SK-N-SH (cell line): Measurements from ENCODE around the gene IL12RB1. TPM values are rescaled to one million over a fixed set of nuclear protein-coding genes. Genes with fewer than 3 reads are reported as not detected.

Experiments
- CTCF ChIA-PET: fragments of 300-600, 350-600 bp; formaldehyde crosslinking; extraction: SDS; loops from one replicate; lab custom pipeline; 2021; lab: Yijun Ruan, JAX
- POLR2A ChIA-PET: fragments of 350-600 bp; sonication (Branson Sonifier 250); formaldehyde crosslinking; extraction: SDS; loops from one replicate; lab custom pipeline; 2020; ENCODE audit warnings: antibody characterized with exemption, inconsistent platforms; lab: Yijun Ruan, JAX
- DNase-seq: peaks from one replicate; pipeline ENCODE4 v3.0.0; 2012
- H2AFZ ChIP-seq: fragments of 200-600 bp; sonication (generic); 2 replicates; pipeline ENCODE4 v1.8.1; 2016; ENCODE audit warnings: antibody characterized with exemption, mild to moderate bottlenecking, low read depth
- H3F3A ChIP-seq: fragments of 200-600 bp; sonication (generic); replicated peaks from 2 replicates; pipeline ENCODE3; 2016; ENCODE audit warnings: antibody characterized with exemption, mild to moderate bottlenecking; ENCODE audit not compliant: insufficient read depth
- H3K27ac ChIP-seq, 2 experiments: fragments of 200-500 bp in 1 of 2; fragments of 200-600 bp in 1 of 2; sonication (Bioruptor generic) in 1 of 2; sonication (generic), shearing (Covaris generic) in 1 of 2; 2 replicates each; pipeline versions ENCODE4 v1.5.1 to v1.6.1; 2014 to 2016; ENCODE audit warnings: low read depth in 2 of 2, inconsistent platforms in 1 of 2, low read length in 1 of 2, mild to moderate bottlenecking in 1 of 2, mixed read lengths in 1 of 2
- H3K27me3 ChIP-seq: fragments of 200-600 bp; sonication (generic), shearing (Covaris generic); 2 replicates; pipeline ENCODE4 v1.6.1; 2016; ENCODE audit warnings: mixed run types; ENCODE audit not compliant: insufficient read depth
- H3K36me3 ChIP-seq, 2 experiments: fragments of 200-500 bp in 1 of 2; fragments of 200-600 bp in 1 of 2; sonication (Bioruptor generic) in 1 of 2; sonication (generic) in 1 of 2; replicated peaks in 1 of 2; 2 replicates each; pipeline versions ENCODE3 to v1.5.1; 2014 to 2016; ENCODE audit warnings: low read length in 1 of 2, mild to moderate bottlenecking in 1 of 2; ENCODE audit not compliant: insufficient read depth in 2 of 2, control insufficient read depth in 1 of 2
- H3K4me1 ChIP-seq, 2 experiments: fragments of 200-500 bp in 1 of 2; fragments of 200-600 bp in 1 of 2; sonication (Bioruptor generic) in 1 of 2; sonication (generic), shearing (Covaris generic) in 1 of 2; 2 replicates each; pipeline versions ENCODE4 v1.5.1 to v1.6.1; 2014 to 2016; ENCODE audit warnings: low read depth in 1 of 2, low read length in 1 of 2, mixed run types in 1 of 2; ENCODE audit not compliant: insufficient read depth in 2 of 2, control insufficient read depth in 1 of 2
- H3K4me2 ChIP-seq: fragments of 200-600 bp; sonication (generic), shearing (Covaris generic); 2 replicates; pipeline ENCODE4 v1.6.1; 2017; ENCODE audit warnings: mixed run types
- H3K4me3 ChIP-seq, 2 experiments: fragments of 200-500 bp in 1 of 2; fragments of 200-600 bp in 1 of 2; sonication (Bioruptor generic) in 1 of 2; sonication (generic), shearing (Covaris generic) in 1 of 2; 2 replicates each; pipeline versions ENCODE4 v1.5.1 to v1.8.1; 2014 to 2016; ENCODE audit warnings: low read depth in 2 of 2, inconsistent platforms in 1 of 2, low read length in 1 of 2, mild to moderate bottlenecking in 1 of 2, mixed read lengths in 1 of 2, moderate library complexity in 1 of 2
- H3K79me2 ChIP-seq: fragments of 200-600 bp; sonication (generic); 2 replicates; pipeline ENCODE4 v1.8.1; 2017; ENCODE audit warnings: mild to moderate bottlenecking; ENCODE audit not compliant: insufficient read depth
- H3K9ac ChIP-seq: fragments of 200-600 bp; sonication (generic); 2 replicates; pipeline ENCODE4 v1.6.1; 2017; ENCODE audit warnings: mixed run types
- H3K9me2 ChIP-seq: fragments of 200-600 bp; sonication (generic); 2 replicates; pipeline ENCODE4 v1.6.1; 2017; ENCODE audit warnings: mixed run types
- H3K9me3 ChIP-seq: fragments of 200-600 bp; sonication (generic); 2 replicates; pipeline ENCODE4 v1.6.1; 2017; ENCODE audit warnings: mixed run types, mild to moderate bottlenecking, moderate library complexity
- H4K20me1 ChIP-seq: fragments of 200-600 bp; sonication (generic); 2 replicates; pipeline ENCODE4 v1.6.1; 2017; ENCODE audit warnings: mild to moderate bottlenecking, mixed run types; ENCODE audit not compliant: insufficient read depth
- CHD2 ChIP-seq: fragments of 150-350 bp; IDR thresholded peaks from 2 replicates; pipeline ENCODE4 v1.6.1; 2018; ENCODE audit warnings: low read length; ENCODE audit not compliant: partially characterized antibody
- ELF1 ChIP-seq: IDR thresholded peaks from 2 replicates; pipeline ENCODE4 v1.4.0; 2012
- EP300 ChIP-seq, 2 experiments: IDR thresholded peaks; 2 replicates each; pipeline versions ENCODE4 v1.4.0 to v1.6.1; 2012; ENCODE audit warnings: borderline replicate concordance in 1 of 2, low read depth in 1 of 2, low read length in 1 of 2
- FOSL2 ChIP-seq: IDR thresholded peaks from 2 replicates; pipeline ENCODE4 v1.4.0; 2012; ENCODE audit warnings: low read depth, mild to moderate bottlenecking, moderate library complexity, borderline replicate concordance
- FOXJ3 ChIP-seq: sonication (generic); formaldehyde crosslinking; IDR thresholded peaks from 2 replicates; pipeline ENCODE4 v1.5.1; 2020; ENCODE audit warnings: mild to moderate bottlenecking, missing genetic modification reagents
- GABPA ChIP-seq: IDR thresholded peaks from 2 replicates; pipeline ENCODE4 v1.4.0; 2012; ENCODE audit warnings: low read depth, mild to moderate bottlenecking
- GATA2 ChIP-seq: sonication (generic); formaldehyde crosslinking; IDR thresholded peaks from 2 replicates; pipeline ENCODE4 v1.5.0; 2020; ENCODE audit warnings: mild to moderate bottlenecking, missing genetic modification reagents
- MEF2A ChIP-seq: IDR thresholded peaks from 2 replicates; pipeline ENCODE4 v1.4.0; 2012; ENCODE audit warnings: low read depth, borderline replicate concordance
- NRF1 ChIP-seq: IDR thresholded peaks from 2 replicates; pipeline ENCODE4 v1.6.1; 2012; ENCODE audit warnings: low read depth, mild to moderate bottlenecking, low read length
- RFX5 ChIP-seq: IDR thresholded peaks from 2 replicates; pipeline ENCODE4 v1.6.1; 2012; ENCODE audit warnings: mild to moderate bottlenecking, improper control_type of control experiment, low read length
- RXRA ChIP-seq: IDR thresholded peaks from 2 replicates; pipeline ENCODE4 v1.4.0; 2012; ENCODE audit warnings: low read depth, mild to moderate bottlenecking, borderline replicate concordance
- SMC3 ChIP-seq: IDR thresholded peaks from 2 replicates; pipeline ENCODE4 v1.6.1; 2012; ENCODE audit warnings: low read depth, low read length, improper control_type of control experiment
- TCF12 ChIP-seq: IDR thresholded peaks from 2 replicates; pipeline ENCODE4 v1.4.0; 2012
- YY1 ChIP-seq: IDR thresholded peaks from 2 replicates; pipeline ENCODE4 v1.4.0; 2012; ENCODE audit warnings: low read depth, mild to moderate bottlenecking
- WGBS: methylation state at CpG from one replicate; pipeline ENCODE4 v1.1.6; 2017; ENCODE audit warnings: low lambda C conversion rate; 5-methylcytosine and 5-hydroxymethylcytosine counted together
- polyA plus RNA-seq, 3 experiments: library from polyadenylated mRNA; depleted of rRNA; stranded (reverse); fragments of >200 nt; gene quantifications; 2 replicates each; pipeline ENCODE4 v1.2.3, GENCODE V29; 2012
- TF ChIP-seq, protein P1 (sequence below): fragments of 150-350 bp; IDR thresholded peaks from 2 replicates; pipeline ENCODE4 v1.6.1; 2016; ENCODE audit warnings: mild to moderate bottlenecking, low read depth, low read length
- TF ChIP-seq, protein P2 (sequence below): fragments of 200-600 bp; sonication (generic); IDR thresholded peaks from 2 replicates; pipeline ENCODE4 v1.6.1; 2017; ENCODE audit warnings: antibody characterized with exemption, mild to moderate bottlenecking, moderate library complexity
- TF ChIP-seq, protein P3 (sequence below): IDR thresholded peaks from 2 replicates; pipeline ENCODE4; 2012
- TF ChIP-seq, protein P4 (sequence below): IDR thresholded peaks from 2 replicates; pipeline ENCODE4 v1.6.1; 2012; ENCODE audit warnings: mild to moderate bottlenecking, low read depth, low read length, moderate library complexity

Gene IL12RB1
- polyA plus RNA-seq (2012; rRNA removed): 0.02 TPM in 1 of 2 replicates, not detected in the other
- polyA plus RNA-seq (2012; cell fraction: cytosol; rRNA removed): 0.05 TPM in 1 of 2 replicates, not detected in the other
- polyA plus RNA-seq (2012; cell fraction: nucleus; rRNA removed): not detected in 2 replicates

DNA sequence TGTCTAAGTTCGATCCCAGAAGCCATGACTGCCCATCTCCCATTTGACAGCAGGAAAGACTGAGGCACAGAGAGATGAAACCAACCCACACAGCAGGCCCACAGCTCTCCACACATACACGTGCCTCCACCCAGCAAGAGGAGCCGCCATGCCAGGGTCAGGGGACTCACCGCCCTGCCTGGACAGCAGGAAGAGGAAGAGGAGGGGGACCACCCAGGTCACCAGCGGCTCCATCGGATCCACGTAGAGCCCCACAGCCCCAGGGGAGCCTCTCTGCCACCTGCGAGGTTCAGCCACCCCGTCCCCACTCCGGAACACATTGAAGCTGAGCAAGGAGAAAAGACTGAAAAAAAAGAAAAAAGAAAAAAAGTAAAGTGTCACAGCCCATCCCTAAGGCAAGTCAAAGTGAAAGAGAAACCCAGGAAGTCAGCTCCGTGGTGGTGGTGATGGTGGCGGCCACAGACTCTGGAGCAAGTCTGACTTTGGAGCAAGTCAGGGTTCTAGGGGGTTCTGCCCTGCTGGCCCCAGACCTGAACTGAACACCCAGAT lies at the start of gene IL12RB1:
Gene IL12RB1, minus strand, starts transcription at position 345 of the 549 bp plus-strand sequence. Its CDS starts 111 bp downstream, at position 234.
- 64% methylated on average over 12 of the region's 12 CpGs for WGBS
- no peaks in the 10 kb centered on the region for H3K36me3 ChIP-seq
- POLR2A ChIA-PET: no interaction called here
- no peaks in the 10 kb centered on the region for H3K4me1 ChIP-seq
- H3K79me2 ChIP-seq: no peaks in the 10 kb centered on the region
- no peak within 1 kb of the TSS for H3K4me3 ChIP-seq
- no peaks in the 10 kb centered on the region for H4K20me1 ChIP-seq
- TF ChIP-seq FOSL2 (no peak), SMC3 (no peak), RXRA (no peak), GABPA (no peak), ELF1 (no peak), GATA2 (CRISPR knock-in tag) (no peak), CHD2 (no peak), TCF12 (no peak), EP300 (IDR thresholded peaks at IDR 0.05; ENCODE audit: borderline replicate concordance in 1 of 2, low read depth in 1 of 2, low read length in 1 of 2) (no peak), NRF1 (no peak), YY1 (no peak), FOXJ3 (CRISPR knock-in tag) (no peak), MEF2A (no peak), RFX5 (no peak)
- TF ChIP-seq, protein P1, sequence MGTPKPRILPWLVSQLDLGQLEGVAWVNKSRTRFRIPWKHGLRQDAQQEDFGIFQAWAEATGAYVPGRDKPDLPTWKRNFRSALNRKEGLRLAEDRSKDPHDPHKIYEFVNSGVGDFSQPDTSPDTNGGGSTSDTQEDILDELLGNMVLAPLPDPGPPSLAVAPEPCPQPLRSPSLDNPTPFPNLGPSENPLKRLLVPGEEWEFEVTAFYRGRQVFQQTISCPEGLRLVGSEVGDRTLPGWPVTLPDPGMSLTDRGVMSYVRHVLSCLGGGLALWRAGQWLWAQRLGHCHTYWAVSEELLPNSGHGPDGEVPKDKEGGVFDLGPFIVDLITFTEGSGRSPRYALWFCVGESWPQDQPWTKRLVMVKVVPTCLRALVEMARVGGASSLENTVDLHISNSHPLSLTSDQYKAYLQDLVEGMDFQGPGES: no peak
- TF ChIP-seq, protein P2, sequence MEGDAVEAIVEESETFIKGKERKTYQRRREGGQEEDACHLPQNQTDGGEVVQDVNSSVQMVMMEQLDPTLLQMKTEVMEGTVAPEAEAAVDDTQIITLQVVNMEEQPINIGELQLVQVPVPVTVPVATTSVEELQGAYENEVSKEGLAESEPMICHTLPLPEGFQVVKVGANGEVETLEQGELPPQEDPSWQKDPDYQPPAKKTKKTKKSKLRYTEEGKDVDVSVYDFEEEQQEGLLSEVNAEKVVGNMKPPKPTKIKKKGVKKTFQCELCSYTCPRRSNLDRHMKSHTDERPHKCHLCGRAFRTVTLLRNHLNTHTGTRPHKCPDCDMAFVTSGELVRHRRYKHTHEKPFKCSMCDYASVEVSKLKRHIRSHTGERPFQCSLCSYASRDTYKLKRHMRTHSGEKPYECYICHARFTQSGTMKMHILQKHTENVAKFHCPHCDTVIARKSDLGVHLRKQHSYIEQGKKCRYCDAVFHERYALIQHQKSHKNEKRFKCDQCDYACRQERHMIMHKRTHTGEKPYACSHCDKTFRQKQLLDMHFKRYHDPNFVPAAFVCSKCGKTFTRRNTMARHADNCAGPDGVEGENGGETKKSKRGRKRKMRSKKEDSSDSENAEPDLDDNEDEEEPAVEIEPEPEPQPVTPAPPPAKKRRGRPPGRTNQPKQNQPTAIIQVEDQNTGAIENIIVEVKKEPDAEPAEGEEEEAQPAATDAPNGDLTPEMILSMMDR: no peak
- TF ChIP-seq, protein P3, sequence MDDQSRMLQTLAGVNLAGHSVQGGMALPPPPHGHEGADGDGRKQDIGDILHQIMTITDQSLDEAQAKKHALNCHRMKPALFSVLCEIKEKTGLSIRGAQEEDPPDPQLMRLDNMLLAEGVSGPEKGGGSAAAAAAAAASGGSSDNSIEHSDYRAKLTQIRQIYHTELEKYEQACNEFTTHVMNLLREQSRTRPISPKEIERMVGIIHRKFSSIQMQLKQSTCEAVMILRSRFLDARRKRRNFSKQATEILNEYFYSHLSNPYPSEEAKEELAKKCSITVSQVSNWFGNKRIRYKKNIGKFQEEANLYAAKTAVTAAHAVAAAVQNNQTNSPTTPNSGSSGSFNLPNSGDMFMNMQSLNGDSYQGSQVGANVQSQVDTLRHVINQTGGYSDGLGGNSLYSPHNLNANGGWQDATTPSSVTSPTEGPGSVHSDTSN: no peak
- TF ChIP-seq, protein P4, sequence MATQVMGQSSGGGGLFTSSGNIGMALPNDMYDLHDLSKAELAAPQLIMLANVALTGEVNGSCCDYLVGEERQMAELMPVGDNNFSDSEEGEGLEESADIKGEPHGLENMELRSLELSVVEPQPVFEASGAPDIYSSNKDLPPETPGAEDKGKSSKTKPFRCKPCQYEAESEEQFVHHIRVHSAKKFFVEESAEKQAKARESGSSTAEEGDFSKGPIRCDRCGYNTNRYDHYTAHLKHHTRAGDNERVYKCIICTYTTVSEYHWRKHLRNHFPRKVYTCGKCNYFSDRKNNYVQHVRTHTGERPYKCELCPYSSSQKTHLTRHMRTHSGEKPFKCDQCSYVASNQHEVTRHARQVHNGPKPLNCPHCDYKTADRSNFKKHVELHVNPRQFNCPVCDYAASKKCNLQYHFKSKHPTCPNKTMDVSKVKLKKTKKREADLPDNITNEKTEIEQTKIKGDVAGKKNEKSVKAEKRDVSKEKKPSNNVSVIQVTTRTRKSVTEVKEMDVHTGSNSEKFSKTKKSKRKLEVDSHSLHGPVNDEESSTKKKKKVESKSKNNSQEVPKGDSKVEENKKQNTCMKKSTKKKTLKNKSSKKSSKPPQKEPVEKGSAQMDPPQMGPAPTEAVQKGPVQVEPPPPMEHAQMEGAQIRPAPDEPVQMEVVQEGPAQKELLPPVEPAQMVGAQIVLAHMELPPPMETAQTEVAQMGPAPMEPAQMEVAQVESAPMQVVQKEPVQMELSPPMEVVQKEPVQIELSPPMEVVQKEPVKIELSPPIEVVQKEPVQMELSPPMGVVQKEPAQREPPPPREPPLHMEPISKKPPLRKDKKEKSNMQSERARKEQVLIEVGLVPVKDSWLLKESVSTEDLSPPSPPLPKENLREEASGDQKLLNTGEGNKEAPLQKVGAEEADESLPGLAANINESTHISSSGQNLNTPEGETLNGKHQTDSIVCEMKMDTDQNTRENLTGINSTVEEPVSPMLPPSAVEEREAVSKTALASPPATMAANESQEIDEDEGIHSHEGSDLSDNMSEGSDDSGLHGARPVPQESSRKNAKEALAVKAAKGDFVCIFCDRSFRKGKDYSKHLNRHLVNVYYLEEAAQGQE: no peak
- DNase-seq: no peak
- H3K9ac ChIP-seq: no peak within 1 kb of the TSS
- peak within 1 kb of the TSS; percentile 38; the same call in 1 of the 2 replicates for H3K4me2 ChIP-seq
- H3K27ac ChIP-seq: no peak within 1 kb of the TSS
- CTCF ChIA-PET: interaction anchor here (0.9 to 1.0 kb wide), 2 partner anchors 11 to 75 kb away, joined by 3 read pairs; partner anchors contain the start of gene MAST3
- no peaks in the 10 kb centered on the region for H3F3A ChIP-seq
- H3K9me3 ChIP-seq: no peaks in the 10 kb centered on the region
- H3K9me2 ChIP-seq: no peaks in the 10 kb centered on the region
- H3K27me3 ChIP-seq: peaks cover 7% of the 10 kb centered on the region
- no peak within 1 kb of the TSS for H2AFZ ChIP-seq
